Ammon's horn (tissue), 1 donor: ENCODE data around the gene RSPO4.

ENCODE experiments used
- DNase-seq: peaks from one replicate; pipeline ENCODE4 v3.0.0-alpha.2; 2016; ENCODE audit warnings: low spot score

Gene RSPO4

GRCh38 chr20:940926-941325 lies 61.2 kb downstream of the RSPO4 start:
- no peak for DNase-seq

GRCh38 chr20:939606-940005 lies 62.5 kb downstream of the RSPO4 start:
- no peak for DNase-seq

GRCh38 chr20:934186-934840 lies 67.8 kb downstream of the RSPO4 start:
- DNase-seq = no peak

GRCh38 chr20:933029-933428 lies 69.1 kb downstream of the RSPO4 start:
- DNase-seq = no peak

- no peak for DNase-seq
Observed at GRCh38 chr20:931401-931800, 70.7 kb downstream of the RSPO4 start.

- no peak for DNase-seq
Observed at GRCh38 chr20:926670-927069, 75.4 kb downstream of the RSPO4 start.

- DNase-seq = no peak
Observed at GRCh38 chr20:925516-925915, 76.6 kb downstream of the RSPO4 start.

- no peak for DNase-seq
Observed at GRCh38 chr20:924639-925038, 77.5 kb downstream of the RSPO4 start.

GRCh38 chr20:922781-923180 lies 79.3 kb downstream of the RSPO4 start:
- no peak for DNase-seq

GRCh38 chr20:921068-921467 lies 81.0 kb downstream of the RSPO4 start:
- DNase-seq = no peak

GRCh38 chr20:920311-920710 lies 81.8 kb downstream of the RSPO4 start:
- DNase-seq = no peak

- no peak for DNase-seq
Observed at GRCh38 chr20:919491-919916, 82.6 kb downstream of the RSPO4 start.

GRCh38 chr20:917416-917815 lies 84.7 kb downstream of the RSPO4 start:
- DNase-seq = no peak

GRCh38 chr20:916825-917224 lies 85.3 kb downstream of the RSPO4 start:
- DNase-seq = no peak

- peak; percentile 8 for DNase-seq
Observed at GRCh38 chr20:916125-916799, 85.8 kb downstream of the RSPO4 start, which contains the start of gene ANGPT4. TSS of gene ANGPT4 (minus strand) at chr20:916334. CDS start at chr20:916214, 120 bp downstream.

- DNase-seq = peak; percentile 22
Observed at GRCh38 chr20:914727-915498, 87.2 kb downstream of the RSPO4 start.

- DNase-seq = no peak
Observed at GRCh38 chr20:913306-913849, 88.7 kb downstream of the RSPO4 start.

GRCh38 chr20:911882-912600 lies 90.1 kb downstream of the RSPO4 start:
- DNase-seq = no peak

- no peak for DNase-seq
Observed at GRCh38 chr20:910870-911770, 91.0 kb downstream of the RSPO4 start.

GRCh38 chr20:910132-910869 lies 91.8 kb downstream of the RSPO4 start:
- DNase-seq = no peak
